Osteoblast (primary cell): Measurements from ENCODE around the gene DTNBP1. TPM values are rescaled to one million over a fixed set of nuclear protein-coding genes. Genes with fewer than 3 reads are reported as not detected.

Source experiments
- DNase-seq: peaks from one replicate; pipeline ENCODE4 v3.0.0; 2011; ENCODE audit warnings: low spot score, mixed read lengths; ENCODE audit not compliant: insufficient read length; ENCODE audit errors: missing footprints
- H2AFZ ChIP-seq: 2 replicates; pipeline ENCODE4 v1.6.0; 2011; ENCODE audit warnings: mild to moderate bottlenecking, low read length
- H3K27ac ChIP-seq: 2 replicates; pipeline ENCODE4 v1.5.1; 2011; ENCODE audit warnings: mild to moderate bottlenecking, low read depth, low read length, moderate library complexity
- H3K27me3 ChIP-seq: 2 replicates; pipeline ENCODE4 v1.6.0; 2012; ENCODE audit warnings: mild to moderate bottlenecking, control low read depth, inconsistent platforms, low read length, moderate library complexity; ENCODE audit not compliant: insufficient read depth
- H3K36me3 ChIP-seq: 2 replicates; pipeline ENCODE4 v1.5.1; 2011; ENCODE audit warnings: mild to moderate bottlenecking, low read length, control low read depth, moderate library complexity; ENCODE audit not compliant: insufficient read depth
- H3K4me1 ChIP-seq: 2 replicates; pipeline ENCODE4 v1.5.1; 2011; ENCODE audit warnings: mild to moderate bottlenecking, low read length, control low read depth, moderate library complexity; ENCODE audit not compliant: insufficient read depth
- H3K4me2 ChIP-seq: 2 replicates; pipeline ENCODE4 v1.6.0; 2011; ENCODE audit warnings: mild to moderate bottlenecking, low read length; ENCODE audit not compliant: insufficient read depth
- H3K4me3 ChIP-seq: fragments of 200-600 bp; sonication (generic); 3 replicates; pipeline ENCODE4 v1.5.1; 2012; ENCODE audit warnings: mild to moderate bottlenecking, low read length, inconsistent platforms; ENCODE audit not compliant: insufficient read depth
- H3K79me2 ChIP-seq: 2 replicates; pipeline ENCODE4 v1.6.0; 2012; ENCODE audit warnings: mild to moderate bottlenecking, low read length, control low read depth, inconsistent platforms; ENCODE audit not compliant: insufficient read depth
- H3K9me3 ChIP-seq: 2 replicates; pipeline ENCODE4 v1.5.1; 2011; ENCODE audit warnings: low read depth, low read length, control low read depth
- H4K20me1 ChIP-seq: 2 replicates; pipeline ENCODE4 v1.6.0; 2012; ENCODE audit warnings: mild to moderate bottlenecking, low read length, control low read depth; ENCODE audit not compliant: insufficient read depth
- CTCF ChIP-seq: IDR thresholded peaks from 2 replicates; pipeline ENCODE4 v1.5.1; 2011; ENCODE audit warnings: mild to moderate bottlenecking, low read depth, low read length, moderate library complexity; ENCODE audit errors: extremely low read depth
- total RNA-seq: library from RNA; depleted of rRNA; stranded (reverse); fragments of >200 nt; gene quantifications from 2 replicates; pipeline ENCODE4 v1.2.3, GENCODE V29; 2012

The DTNBP1 gene
- total RNA-seq, 1 donor: 5.8 TPM

- Histone ChIP-seq H4K20me1 (peaks cover 7% of the 10 kb centered on the region), H3K4me2 (peak overlapping the region; percentile 37), H3K27ac (no peak overlapping the region), H3K27me3 (no peaks in the 10 kb centered on the region), H3K4me1 (peaks cover 20% of the 10 kb centered on the region), H3K4me3 (no peak overlapping the region), H2AFZ (no peak overlapping the region), H3K9me3 (no peaks in the 10 kb centered on the region), H3K36me3 (no peaks in the 10 kb centered on the region), H3K79me2 (peaks cover 6% of the 10 kb centered on the region)
- peak; percentile 13 for DNase-seq
- no peak for TF ChIP-seq CTCF
Measured at GRCh38 chr6:15627821-15628220, 35.0 kb downstream of the DTNBP1 start.

GRCh38 chr6:15626878-15627674 is 35.8 kb downstream of the DTNBP1 start:
- Histone ChIP-seq H3K4me2 (peak overlapping the region; percentile 37), H2AFZ (no peak overlapping the region)
- no peak for TF ChIP-seq CTCF

DNA sequence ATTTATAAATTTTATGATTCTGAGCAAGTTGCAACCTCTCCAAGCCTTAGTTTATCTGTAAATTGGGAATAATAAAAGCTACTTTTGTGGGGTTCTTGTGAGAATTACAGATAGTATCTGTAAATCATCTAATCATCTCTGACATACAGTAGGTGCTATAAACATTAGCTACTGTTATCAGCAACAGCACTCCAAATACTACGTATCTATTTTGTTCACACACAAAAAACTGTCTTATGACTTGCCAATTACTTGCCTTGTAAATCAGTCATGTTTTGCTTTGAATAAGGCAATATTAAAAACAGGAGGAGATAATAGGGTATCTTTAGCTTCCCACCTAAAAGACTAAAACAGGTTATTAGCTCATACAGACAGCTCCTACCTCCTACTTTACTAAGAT is 36.7 kb downstream of the DTNBP1 start:
- peaks cover 25% of the 10 kb centered on the region for H3K4me1 ChIP-seq
- no peak overlapping the region for H3K27ac ChIP-seq
- H3K9me3 ChIP-seq: no peaks in the 10 kb centered on the region
- H3K4me2 ChIP-seq: no peak overlapping the region
- TF ChIP-seq CTCF: no peak
- no peaks in the 10 kb centered on the region for H3K36me3 ChIP-seq
- H3K79me2 ChIP-seq: peaks cover 12% of the 10 kb centered on the region
- H4K20me1 ChIP-seq: peaks cover 7% of the 10 kb centered on the region
- H2AFZ ChIP-seq: no peak overlapping the region
- H3K27me3 ChIP-seq: no peaks in the 10 kb centered on the region
- H3K4me3 ChIP-seq: no peak overlapping the region
- DNase-seq: no peak

More at GRCh38 chr6:15626878-15627674, 35.8 kb downstream of the DTNBP1 start:
- Histone ChIP-seq H3K9me3 (no peaks in the 10 kb centered on the region), H3K79me2 (peaks cover 9% of the 10 kb centered on the region), H3K36me3 (no peaks in the 10 kb centered on the region), H3K4me1 (peaks cover 20% of the 10 kb centered on the region), H3K4me3 (peak overlapping the region; percentile 1), H4K20me1 (peaks cover 7% of the 10 kb centered on the region), H3K27me3 (no peaks in the 10 kb centered on the region), H3K27ac (no peak overlapping the region)
- no peak for DNase-seq

- H3K9me3 ChIP-seq: no peaks in the 10 kb centered on the region
- no peaks in the 10 kb centered on the region for H3K27me3 ChIP-seq
- H3K4me1 ChIP-seq: peaks cover 20% of the 10 kb centered on the region
- H4K20me1 ChIP-seq: peaks cover 7% of the 10 kb centered on the region
- TF ChIP-seq CTCF: peak; percentile 52
- no peak overlapping the region for H3K27ac ChIP-seq
- DNase-seq: no peak
- H3K4me2 ChIP-seq: no peak overlapping the region
- H3K79me2 ChIP-seq: peaks cover 16% of the 10 kb centered on the region
- H2AFZ ChIP-seq: no peak overlapping the region
- no peaks in the 10 kb centered on the region for H3K36me3 ChIP-seq
- no peak overlapping the region for H3K4me3 ChIP-seq
Measured at GRCh38 chr6:15623276-15624116, 39.3 kb downstream of the DTNBP1 start.
